Gastrocnemius medialis (tissue), 4 donors: Measurements from ENCODE around the gene PDSS1. TPM values are rescaled to one million over a fixed set of nuclear protein-coding genes. Genes with fewer than 3 reads are reported as not detected.

ENCODE experiments used
- ATAC-seq, 2 donors: fragments of 150-250 bp; one replicate each; pipeline ENCODE4 v1.9.1; 2016
- DNase-seq, 2 donors: peaks; one replicate each; pipeline ENCODE4 v3.0.0-alpha.2; 2019
- H3K27ac ChIP-seq, 4 donors: fragments of 200-600 bp; sonication (generic); 1 replicate in 1 of 4; 2 replicates in 3 of 4; pipeline ENCODE4 v1.5.1; 2016 to 2018; ENCODE audit warnings: mild to moderate bottlenecking in 2 of 4, moderate library complexity in 1 of 4
- H3K27me3 ChIP-seq, 3 donors: fragments of 200-600 bp; sonication (generic) in 2 of 3; 1 replicate in 1 of 3; 2 replicates in 2 of 3; pipeline versions ENCODE4 v1.5.1 to v1.6.0; 2016 to 2019; ENCODE audit warnings: mild to moderate bottlenecking in 1 of 3, moderate library complexity in 1 of 3
- H3K36me3 ChIP-seq, 2 donors: fragments of 200-600 bp; sonication (generic) in 1 of 2; one replicate each; pipeline ENCODE4 v1.5.1; 2017 to 2018
- H3K4me1 ChIP-seq, 2 donors: fragments of 200-600 bp; sonication (generic) in 1 of 2; one replicate each; pipeline ENCODE4 v1.5.1; 2016 to 2017; ENCODE audit warnings: mild to moderate bottlenecking in 2 of 2
- H3K4me3 ChIP-seq, 4 donors: fragments of 200-600 bp; sonication (generic) in 3 of 4; 1 replicate in 1 of 4; 2 replicates in 3 of 4; pipeline ENCODE4 v1.5.1; 2016 to 2019; ENCODE audit warnings: mild to moderate bottlenecking in 2 of 4
- H3K9me3 ChIP-seq, 3 donors: fragments of 200-600 bp; sonication (generic) in 2 of 3; 1 replicate in 1 of 3; 2 replicates in 2 of 3; pipeline ENCODE4 v1.5.1; 2016 to 2019
- POLR2A ChIP-seq, 2 donors: fragments of 450-650 bp; IDR thresholded peaks; one replicate each; pipeline ENCODE4 v1.6.1; 2017; ENCODE audit warnings: antibody characterized with exemption in 2 of 2, mild to moderate bottlenecking in 2 of 2, moderate library complexity in 2 of 2
- in situ Hi-C, 4 donors: fragments of 200-750 bp; cut with MboI; loops; one replicate each; pipeline versions ENCODE4 v1.15.0 to v1.8.0; 2017; ENCODE audit warnings: low sequenced_read_pairs in 4 of 4
- intact Hi-C: fragments of 100-400 bp; cut with DNase I; formaldehyde crosslinking; loops from one replicate; pipeline ENCODE4 v1.15.1; 2023; ENCODE audit warnings: low total_unique reads
- total RNA-seq, 4 donors: library from RNA; depleted of rRNA; stranded (reverse); fragments of >200 nt; gene quantifications; one replicate each; pipeline versions ENCODE4 v1.1.0 to v1.2.3, GENCODE V29; 2016
- TF ChIP-seq, protein P1 (sequence below), 5 experiments: fragments of 450-650 bp in 3 of 5; fragments of 200-600 bp in 2 of 5; sonication (generic) in 2 of 5; IDR thresholded peaks in 4 of 5; conservative IDR thresholded peaks in 1 of 5; 1 replicate in 4 of 5; 2 replicates in 1 of 5; pipeline ENCODE4 v1.5.1; 2016 to 2019; ENCODE audit warnings: antibody characterized with exemption in 5 of 5, mild to moderate bottlenecking in 3 of 5, moderate library complexity in 3 of 5

PDSS1 gene
- total RNA-seq, 4 donors from 2014 or later: 5.3 to 13.2 (median 8.2) TPM

DNA sequence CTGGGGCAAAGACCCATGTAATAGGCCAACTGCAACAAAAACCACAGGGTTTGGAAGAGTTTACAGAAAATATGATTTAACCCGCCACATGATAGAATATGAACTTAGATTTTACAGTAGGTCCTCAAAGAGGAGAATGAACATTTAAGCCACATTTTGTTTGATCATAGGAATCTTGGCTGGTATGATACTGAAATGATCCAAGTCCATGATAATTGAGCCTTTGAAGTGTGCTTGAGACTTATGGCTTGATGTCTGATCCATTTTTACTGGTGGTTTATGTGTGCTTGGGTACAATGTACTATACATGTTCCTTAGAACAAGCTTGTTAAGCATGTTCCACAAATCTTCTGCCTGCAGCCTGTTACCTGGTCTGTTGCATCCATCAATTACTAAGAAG is 41.8 kb upstream of the PDSS1 start:
- Histone ChIP-seq H3K4me1 (no peaks in the 10 kb centered on the region), H3K36me3 (no peaks in the 10 kb centered on the region), H3K27ac (no peak overlapping the region), H3K4me3 (no peak overlapping the region), H3K9me3 (no peaks in the 10 kb centered on the region), H3K27me3 (no peaks in the 10 kb centered on the region)
- TF ChIP-seq, protein P1, sequence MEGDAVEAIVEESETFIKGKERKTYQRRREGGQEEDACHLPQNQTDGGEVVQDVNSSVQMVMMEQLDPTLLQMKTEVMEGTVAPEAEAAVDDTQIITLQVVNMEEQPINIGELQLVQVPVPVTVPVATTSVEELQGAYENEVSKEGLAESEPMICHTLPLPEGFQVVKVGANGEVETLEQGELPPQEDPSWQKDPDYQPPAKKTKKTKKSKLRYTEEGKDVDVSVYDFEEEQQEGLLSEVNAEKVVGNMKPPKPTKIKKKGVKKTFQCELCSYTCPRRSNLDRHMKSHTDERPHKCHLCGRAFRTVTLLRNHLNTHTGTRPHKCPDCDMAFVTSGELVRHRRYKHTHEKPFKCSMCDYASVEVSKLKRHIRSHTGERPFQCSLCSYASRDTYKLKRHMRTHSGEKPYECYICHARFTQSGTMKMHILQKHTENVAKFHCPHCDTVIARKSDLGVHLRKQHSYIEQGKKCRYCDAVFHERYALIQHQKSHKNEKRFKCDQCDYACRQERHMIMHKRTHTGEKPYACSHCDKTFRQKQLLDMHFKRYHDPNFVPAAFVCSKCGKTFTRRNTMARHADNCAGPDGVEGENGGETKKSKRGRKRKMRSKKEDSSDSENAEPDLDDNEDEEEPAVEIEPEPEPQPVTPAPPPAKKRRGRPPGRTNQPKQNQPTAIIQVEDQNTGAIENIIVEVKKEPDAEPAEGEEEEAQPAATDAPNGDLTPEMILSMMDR (IDR thresholded peaks at IDR 0.05 in 4 of 5, conservative IDR thresholded peaks at IDR 0.05 in 1 of 5): no peak
- DNase-seq: no peak
- ATAC-seq: no peak
- intact Hi-C loops (no loop called here), in situ Hi-C loops (no loop called here)

DNA sequence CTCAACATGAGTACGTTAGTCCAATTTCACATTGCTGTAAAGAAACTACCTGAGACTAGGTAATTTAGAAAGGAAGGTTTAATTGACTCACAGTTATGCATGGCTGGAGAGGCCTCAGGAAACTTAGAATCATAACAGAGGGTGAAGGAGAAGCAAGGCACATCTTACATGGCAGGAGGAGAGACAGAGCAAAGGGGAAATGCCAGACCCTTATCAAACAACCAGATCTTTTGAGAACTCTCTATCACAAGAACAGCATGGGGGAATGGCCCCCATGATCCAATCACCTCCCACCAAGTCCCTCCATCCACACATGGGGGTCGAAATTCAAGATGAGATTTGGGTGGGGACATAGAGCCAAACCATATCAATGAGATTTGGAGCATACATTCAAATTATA is 34.6 kb upstream of the PDSS1 start:
- Histone ChIP-seq H3K9me3 (no peaks in the 10 kb centered on the region), H3K27ac (no peak overlapping the region), H3K4me3 (no peak overlapping the region), H3K27me3 (no peaks in the 10 kb centered on the region), H3K4me1 (no peaks in the 10 kb centered on the region), H3K36me3 (no peaks in the 10 kb centered on the region)
- ATAC-seq (no peak), DNase-seq (no peak)
- TF ChIP-seq, protein P1 (IDR thresholded peaks at IDR 0.05 in 4 of 5, conservative IDR thresholded peaks at IDR 0.05 in 1 of 5): no peak
- intact Hi-C loops (no loop called here), in situ Hi-C loops (no loop called here)

DNA sequence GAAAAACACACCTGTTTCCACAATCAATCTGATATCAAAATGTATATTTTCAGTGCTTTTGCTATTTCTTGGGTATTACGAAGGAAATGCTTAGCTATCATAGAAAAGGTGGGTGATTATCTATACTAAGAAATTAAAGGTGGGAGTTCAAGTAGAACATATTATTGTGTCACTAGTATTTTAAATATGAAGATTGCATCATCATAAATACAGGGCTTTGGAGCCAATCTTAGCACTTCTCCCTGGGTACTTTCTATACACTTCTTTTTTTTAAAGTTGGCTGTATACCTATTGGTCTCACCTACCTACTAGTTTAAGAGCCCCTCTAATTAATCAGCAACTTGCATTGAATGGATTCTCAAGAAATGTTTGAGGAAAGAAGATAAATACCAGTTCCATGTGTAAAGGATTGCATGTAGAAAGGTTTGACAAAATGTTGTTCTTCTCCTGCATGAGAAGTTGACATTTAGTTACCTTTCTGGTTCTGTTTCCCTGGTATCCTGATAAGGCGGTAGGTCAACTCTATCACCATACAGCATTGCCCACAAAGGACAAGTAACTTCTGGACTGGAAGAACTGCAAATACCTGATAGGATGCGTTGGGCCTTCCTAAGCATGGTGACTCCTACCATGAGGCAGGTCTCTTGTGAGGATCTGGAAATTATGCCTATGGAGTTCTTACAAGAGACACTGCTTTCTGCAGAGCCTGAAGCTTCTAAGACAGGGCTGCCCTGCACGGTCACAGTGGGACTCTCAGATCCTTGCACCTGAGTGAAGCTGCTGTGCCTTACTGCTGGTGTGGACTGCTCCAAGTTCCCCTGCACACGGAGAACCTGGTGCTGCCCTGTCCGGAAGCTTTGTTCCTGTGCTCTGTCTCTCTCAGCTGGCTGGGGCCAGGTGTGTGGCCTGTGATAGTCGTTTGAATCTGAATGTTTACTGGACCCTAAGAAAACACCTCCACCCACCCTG is 32.1 kb upstream of the PDSS1 start:
- intact Hi-C loops (no loop called here), in situ Hi-C loops (no loop called here)
- H3K9me3 ChIP-seq: no peaks in the 10 kb centered on the region
- H3K4me3 ChIP-seq: no peak overlapping the region
- no peaks in the 10 kb centered on the region for H3K36me3 ChIP-seq
- TF ChIP-seq, protein P1 (IDR thresholded peaks at IDR 0.05 in 4 of 5, conservative IDR thresholded peaks at IDR 0.05 in 1 of 5): no peak
- no peak for TF ChIP-seq POLR2A (IDR thresholded peaks at IDR 0.05)
- no peak overlapping the region for H3K27ac ChIP-seq
- H3K4me1 ChIP-seq: no peaks in the 10 kb centered on the region
- ATAC-seq (no peak), DNase-seq (no peak)
- no peaks in the 10 kb centered on the region for H3K27me3 ChIP-seq

DNA sequence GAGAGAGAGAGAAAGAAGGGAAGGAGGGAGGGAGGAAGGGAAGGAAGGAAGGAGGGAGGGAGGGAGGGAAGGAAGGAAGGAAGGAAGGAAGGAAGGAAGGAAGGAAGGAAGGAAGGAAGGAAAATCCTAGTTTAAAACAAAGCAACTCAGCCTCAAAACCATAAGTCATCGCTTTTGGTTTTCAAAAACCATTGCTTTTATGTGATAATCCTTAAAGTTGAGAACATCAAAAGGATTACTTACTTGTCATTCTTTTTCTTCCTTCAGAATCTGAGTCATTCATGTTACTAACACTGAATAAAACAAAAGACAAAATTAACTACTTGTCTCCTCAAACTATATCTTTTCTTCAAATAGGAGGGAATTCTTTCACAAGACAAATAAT is 21.6 kb upstream of the PDSS1 start:
- Histone ChIP-seq H3K27me3 (no peaks in the 10 kb centered on the region), H3K36me3 (no peaks in the 10 kb centered on the region), H3K4me1 (no peaks in the 10 kb centered on the region), H3K27ac (no peak overlapping the region), H3K9me3 (no peaks in the 10 kb centered on the region), H3K4me3 (no peak overlapping the region)
- in situ Hi-C loops: no loop called here
- DNase-seq (no peak), ATAC-seq (no peak)
- TF ChIP-seq, protein P1 (IDR thresholded peaks at IDR 0.05 in 4 of 5, conservative IDR thresholded peaks at IDR 0.05 in 1 of 5): no peak
- no peak for TF ChIP-seq POLR2A (IDR thresholded peaks at IDR 0.05)
- intact Hi-C loops: no loop called here
